ENCODE results near the gene VSIG10.

VSIG10 gene

DNA sequence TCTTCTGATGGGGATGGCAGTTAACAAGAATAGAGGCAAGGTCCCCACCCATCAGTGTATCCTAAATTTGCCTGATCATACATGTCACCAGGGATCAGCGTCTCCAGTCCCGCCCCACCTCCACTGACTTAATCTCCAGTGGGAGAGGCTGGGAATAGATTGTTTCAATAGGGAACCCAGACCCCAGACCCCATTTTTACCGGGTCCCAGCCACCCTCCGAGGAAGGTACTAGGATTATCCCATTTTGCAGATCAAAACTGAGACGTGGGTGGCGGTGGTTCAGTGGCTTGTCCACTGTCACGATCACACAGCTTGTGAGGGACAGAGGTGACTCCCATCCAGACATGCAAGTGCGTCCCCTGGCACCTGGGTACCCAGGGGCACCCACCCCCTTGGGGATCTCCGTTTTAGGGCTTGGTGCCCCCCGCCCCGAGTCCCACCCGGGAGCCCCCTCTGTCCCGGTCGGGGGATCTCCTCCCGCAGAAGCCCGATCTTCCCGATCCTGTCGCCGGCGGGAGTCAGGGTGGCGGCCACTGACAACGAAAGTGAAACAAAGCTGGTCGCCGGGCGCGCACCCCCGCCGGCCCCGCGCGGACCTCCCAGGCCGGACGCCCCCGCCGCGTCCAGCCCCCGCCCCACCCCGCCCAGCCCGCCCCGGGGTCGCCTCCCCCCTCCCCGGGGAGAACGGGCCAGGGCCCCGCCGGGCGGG is 43.4 kb downstream of the VSIG10 start:
- peak in 1 of 2 donors; percentile 26 for DNase-seq (ENCODE audit: low read depth in 2 of 2)

GRCh38 chr12:118059341-118060191 is 44.2 kb downstream of the VSIG10 start:
- no peak for DNase-seq (ENCODE audit: low read depth in 2 of 2)

DNA sequence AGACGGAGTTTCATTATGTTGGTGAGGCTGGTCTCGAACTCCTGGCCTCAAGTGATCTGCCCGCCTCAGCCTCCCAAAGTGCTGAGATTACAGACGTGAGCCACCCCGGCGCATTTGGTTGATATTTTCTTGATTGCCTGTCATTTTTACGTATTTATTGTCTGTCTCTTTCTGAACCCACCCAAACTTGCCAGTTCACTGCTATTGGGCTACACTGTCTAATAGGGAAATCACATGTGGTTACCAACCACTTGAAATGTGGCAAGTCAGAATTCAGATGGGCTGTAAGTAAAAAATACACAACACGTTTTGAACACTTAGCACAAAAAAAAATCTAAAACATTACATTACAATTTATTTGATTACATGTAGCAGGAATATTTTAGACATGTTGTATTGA is 44.9 kb downstream of the VSIG10 start:
- no peak for DNase-seq (ENCODE audit: low read depth in 2 of 2)

DNA sequence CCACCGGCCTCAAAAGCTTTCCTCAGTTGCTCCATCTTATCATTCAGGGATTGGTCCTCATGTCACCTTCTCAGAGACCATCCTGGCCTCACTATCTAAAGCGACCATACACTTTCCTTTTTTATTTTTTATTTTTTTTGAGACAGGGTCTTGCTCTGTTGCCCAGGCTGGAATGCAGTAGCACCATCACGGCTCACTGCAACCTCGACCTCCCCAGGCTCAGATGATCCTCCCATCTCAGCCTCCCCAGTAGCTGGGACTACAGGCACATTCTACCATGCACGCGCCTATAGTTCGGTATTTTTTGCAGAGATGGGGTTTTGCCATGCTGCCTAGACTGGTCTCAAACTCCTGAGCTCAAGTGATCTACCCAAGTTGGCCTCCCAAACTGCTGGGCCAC is 45.6 kb downstream of the VSIG10 start:
- no peak for DNase-seq (ENCODE audit: low read depth in 2 of 2)

- DNase-seq (ENCODE audit: low read depth in 2 of 2), result no peak
Observed at GRCh38 chr12:118055865-118056773, 47.7 kb downstream of the VSIG10 start.

DNA sequence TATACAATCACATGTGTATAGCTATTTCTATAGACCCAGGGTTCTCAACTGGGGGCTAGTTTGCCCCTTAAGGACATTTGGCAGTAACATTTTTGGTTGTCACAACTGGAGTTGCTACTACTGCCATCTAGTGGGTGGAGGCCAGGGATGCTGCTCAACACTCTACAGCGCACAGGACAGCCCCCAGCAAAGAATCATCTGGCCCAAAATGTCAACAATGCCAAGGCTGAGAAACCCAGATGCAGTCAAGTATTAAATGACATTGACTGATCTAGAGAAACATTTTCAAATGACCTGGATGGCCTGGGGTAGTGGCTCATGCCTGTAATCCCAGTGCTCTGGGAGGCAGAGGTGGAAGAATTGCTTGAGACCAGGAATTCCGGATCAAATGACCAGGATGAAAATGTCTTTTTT is 48.7 kb downstream of the VSIG10 start:
- DNase-seq (ENCODE audit: low read depth in 2 of 2), result peak; percentile 41 to 45

- no peak for DNase-seq (ENCODE audit: low read depth in 2 of 2)
Observed at GRCh38 chr12:118053071-118053985, 50.5 kb downstream of the VSIG10 start.

DNA sequence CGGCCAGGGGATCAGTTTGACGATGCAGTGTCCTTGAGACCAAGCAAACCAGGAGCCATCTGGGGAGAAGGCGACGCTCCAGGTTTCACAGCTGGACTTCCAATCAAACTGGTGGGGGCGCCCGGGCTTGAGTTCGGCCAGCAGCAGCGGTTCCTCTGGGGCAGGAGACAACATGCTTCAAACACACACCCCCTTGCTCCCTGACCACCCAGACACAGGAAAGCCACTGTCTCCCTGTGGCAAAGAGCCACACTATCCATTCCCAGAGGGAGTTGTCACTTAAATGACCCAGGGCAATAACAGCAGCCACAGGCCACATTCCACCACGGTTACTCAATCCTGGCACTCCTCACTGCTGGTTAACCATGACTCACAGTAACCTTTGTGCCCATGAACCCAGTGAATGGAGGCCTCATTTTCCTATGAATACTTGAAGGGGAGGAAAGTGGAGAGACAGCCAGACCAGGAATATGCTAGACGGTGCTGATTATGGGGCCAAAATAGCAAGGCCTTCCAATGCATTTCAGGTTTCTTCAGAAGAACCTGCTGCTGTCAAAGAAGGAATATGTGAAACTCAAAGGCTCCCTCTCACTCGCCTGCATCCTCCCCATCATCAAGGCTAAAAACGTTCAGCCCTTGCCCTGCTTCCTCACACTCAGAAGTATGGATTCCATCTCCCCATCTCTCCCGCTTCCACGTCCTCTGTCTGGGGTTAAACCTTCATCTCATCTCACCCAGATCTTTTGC is 51.3 kb downstream of the VSIG10 start:
- no peak for DNase-seq (ENCODE audit: low read depth in 2 of 2)

DNA sequence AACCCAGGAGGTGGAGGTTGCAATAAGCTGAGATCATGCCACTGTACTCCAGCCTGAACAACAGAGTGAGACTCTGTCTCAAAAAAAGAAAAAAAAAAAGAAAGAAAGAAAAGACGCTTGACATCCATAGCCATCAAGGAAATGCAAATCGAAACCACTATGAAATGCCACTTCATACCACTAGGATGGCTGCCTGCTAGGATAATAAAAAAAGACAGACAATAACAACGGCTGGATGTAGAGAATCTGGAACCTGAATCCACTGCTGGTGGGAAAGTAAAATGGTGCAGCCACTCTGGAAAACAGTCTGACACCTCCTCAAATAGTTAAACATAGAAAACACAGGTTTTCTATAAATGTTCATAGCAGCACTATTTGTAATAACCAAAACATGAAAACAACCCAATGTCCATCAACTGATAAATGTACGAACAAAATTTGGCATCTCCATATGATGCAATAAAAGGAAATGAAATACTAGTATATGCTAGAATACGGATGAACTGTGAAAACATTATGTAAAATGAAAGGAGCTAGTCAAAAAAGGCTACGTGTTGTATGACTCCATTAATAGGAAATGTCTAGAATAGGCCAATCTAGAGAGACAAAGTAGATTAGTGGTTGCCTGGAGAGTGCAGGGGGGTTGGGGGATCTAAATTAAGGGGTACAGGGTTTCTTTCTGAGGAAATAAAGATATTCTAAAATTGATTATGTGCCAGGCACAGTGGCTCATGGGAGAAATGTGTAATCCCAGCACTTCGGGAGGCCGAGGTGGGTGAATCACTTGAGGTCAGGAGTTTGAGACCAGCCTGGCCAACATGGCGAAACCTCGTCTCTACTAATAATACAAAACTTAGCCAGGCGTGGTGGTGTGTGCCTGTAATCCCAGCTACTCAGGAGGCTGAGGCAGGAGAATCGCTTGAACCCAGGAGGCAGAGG is 52.6 kb downstream of the VSIG10 start:
- DNase-seq (ENCODE audit: low read depth in 2 of 2), result no peak

GRCh38 chr12:118046430-118046829 is 57.4 kb downstream of the VSIG10 start:
- DNase-seq (ENCODE audit: low read depth in 2 of 2), result no peak

DNA sequence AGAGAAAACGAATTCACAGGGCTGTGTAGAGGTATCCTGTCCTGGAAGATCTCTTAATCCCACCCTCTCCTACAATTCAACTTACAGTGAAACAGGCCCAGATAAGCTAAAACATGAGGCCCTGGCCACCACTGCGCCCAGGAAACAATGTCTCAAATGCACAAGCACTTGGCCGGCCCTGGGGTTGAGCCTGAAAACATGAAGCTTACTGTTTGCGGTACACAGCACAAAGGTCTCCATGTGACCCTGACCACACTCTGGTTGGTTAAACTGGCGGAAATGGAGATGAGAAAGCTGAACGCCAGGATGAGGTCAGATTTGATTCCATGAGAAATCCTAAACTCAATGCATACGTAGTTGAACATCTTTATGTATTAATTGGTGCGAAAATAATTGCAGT is 59.2 kb downstream of the VSIG10 start:
- DNase-seq (ENCODE audit: low read depth in 2 of 2), result no peak

GRCh38 chr12:118044075-118044474 is 59.7 kb downstream of the VSIG10 start:
- no peak for DNase-seq (ENCODE audit: low read depth in 2 of 2)

GRCh38 chr12:118042091-118042490 is 61.7 kb downstream of the VSIG10 start:
- no peak for DNase-seq (ENCODE audit: low read depth in 2 of 2)

DNA sequence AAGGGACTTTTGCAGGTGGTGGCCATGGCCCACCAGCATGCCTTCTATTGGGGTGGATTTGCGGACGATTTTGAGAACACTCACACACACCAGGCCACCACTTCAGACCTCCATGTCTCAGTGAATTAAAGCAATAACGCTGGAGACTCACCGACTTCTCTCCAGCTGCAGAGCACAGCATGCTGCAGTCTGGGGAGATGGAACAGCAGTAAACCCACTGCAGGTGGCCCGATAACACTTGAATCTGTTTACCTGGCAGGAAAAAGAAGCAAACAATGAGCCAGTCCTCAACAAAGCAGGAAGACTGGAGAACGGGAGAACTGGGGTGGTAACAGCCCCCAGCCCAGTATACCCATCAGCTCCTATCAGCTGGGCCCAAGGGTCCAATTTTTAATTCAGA is 65.7 kb downstream of the VSIG10 start:
- DNase-seq (ENCODE audit: low read depth in 2 of 2), result no peak

GRCh38 chr12:118036672-118037411 is 67.0 kb downstream of the VSIG10 start:
- DNase-seq (ENCODE audit: low read depth in 2 of 2), result no peak

- no peak for DNase-seq (ENCODE audit: low read depth in 2 of 2)
Observed at GRCh38 chr12:118035190-118036041, 68.4 kb downstream of the VSIG10 start.

- no peak for DNase-seq (ENCODE audit: low read depth in 2 of 2)
Observed at GRCh38 chr12:118034429-118035189, 69.2 kb downstream of the VSIG10 start.
